Psoas muscle (tissue), 8 donors: Measurements from ENCODE around the gene MGRN1. TPM values are rescaled to one million over a fixed set of nuclear protein-coding genes. Genes with fewer than 3 reads are reported as not detected.

ENCODE experiments used
- ATAC-seq, 4 donors: fragments of 200-7000 bp; cut with Tn5 transposase; one replicate each; pipeline ENCODE4 v1.9.1; 2020; ENCODE audit warnings: moderate library complexity in 3 of 4, mild to moderate bottlenecking in 2 of 4
- DNase-seq, 2 donors: peaks; one replicate each; pipeline ENCODE4 v3.0.0-alpha.2; 2020
- H3K27ac ChIP-seq: fragments of 200-600 bp; one replicate; pipeline ENCODE4 v1.8.0; 2022
- H3K27me3 ChIP-seq, 3 donors: fragments of 200-600 bp in 1 of 3; one replicate each; pipeline versions ENCODE4 v1.6.1 to v1.8.0; 2013 to 2022; ENCODE audit warnings: low read length in 2 of 3, mild to moderate bottlenecking in 2 of 3, moderate library complexity in 1 of 3; ENCODE audit not compliant: insufficient read depth in 3 of 3
- H3K36me3 ChIP-seq, 2 donors: fragments of 200-600 bp in 1 of 2; one replicate each; pipeline versions ENCODE4 v1.6.1 to v1.8.0; 2013 to 2022; ENCODE audit warnings: low read depth in 1 of 2, mild to moderate bottlenecking in 1 of 2, moderate library complexity in 1 of 2; ENCODE audit not compliant: insufficient read depth in 1 of 2
- H3K4me1 ChIP-seq: fragments of 200-600 bp; one replicate; pipeline ENCODE4 v1.8.0; 2022
- H3K4me3 ChIP-seq: fragments of 200-600 bp; one replicate; pipeline ENCODE4 v1.8.0; 2022; ENCODE audit warnings: mild to moderate bottlenecking
- H3K9me3 ChIP-seq: fragments of 200-600 bp; one replicate; pipeline ENCODE4 v1.8.0; 2022
- WGBS, 3 donors: extraction: QIAGEN DNeasy Blood & Tissue Kit; methylation state at CpG; one replicate each; pipeline versions ENCODE4 v1.1.6 to v1.1.7; 2013; 5-methylcytosine and 5-hydroxymethylcytosine counted together
- intact Hi-C, 2 donors: fragments of 100-400 bp; cut with DNase I; formaldehyde crosslinking; loops; one replicate each; pipeline versions ENCODE4 v1.11.0 to v1.14.2; 2022
- polyA plus RNA-seq, 3 donors: library from polyadenylated mRNA; stranded (reverse); fragments of 200-250 nt; gene quantifications; one replicate each; pipeline ENCODE4 v1.2.3, GENCODE V29; 2013
- total RNA-seq, 4 donors: library from RNA; stranded (reverse); fragmentation: NEBNext Ultra II Directional in 2 of 4; extraction: Animal tissue kit (Norgen Biotek cat#: 25700) in 2 of 4; gene quantifications; one replicate each; pipeline versions ENCODE4 v1.2.1 to v1.2.4, GENCODE V29; 2021 to 2023
- TF ChIP-seq, protein P1 (sequence below): fragments of 200-600 bp; IDR thresholded peaks from one replicate; pipeline ENCODE4 v1.8.0; 2022; ENCODE audit warnings: antibody characterized with exemption
- donor health status: healthy with polysubstance abuse.
- donor health status: DM: no; HTN: no; CAD: no; lungs with moderate emphysema.
- donor health status: Bipolar disorder and iron deficiency.
- donor health status: healthy.
- donor health status: DM: yes; HTN: yes; CAD: no.
- donor health status: DM: no; HTN: no; CAD: no.
- donor health status: DM: no; HTN: no; CAD: no.
- donor health status: DM: yes; HTN: yes; CAD: no.

MGRN1 gene
- total and polyA plus RNA-seq, 7 donors = 20.2 to 63.1 (median 44.2) TPM

DNA sequence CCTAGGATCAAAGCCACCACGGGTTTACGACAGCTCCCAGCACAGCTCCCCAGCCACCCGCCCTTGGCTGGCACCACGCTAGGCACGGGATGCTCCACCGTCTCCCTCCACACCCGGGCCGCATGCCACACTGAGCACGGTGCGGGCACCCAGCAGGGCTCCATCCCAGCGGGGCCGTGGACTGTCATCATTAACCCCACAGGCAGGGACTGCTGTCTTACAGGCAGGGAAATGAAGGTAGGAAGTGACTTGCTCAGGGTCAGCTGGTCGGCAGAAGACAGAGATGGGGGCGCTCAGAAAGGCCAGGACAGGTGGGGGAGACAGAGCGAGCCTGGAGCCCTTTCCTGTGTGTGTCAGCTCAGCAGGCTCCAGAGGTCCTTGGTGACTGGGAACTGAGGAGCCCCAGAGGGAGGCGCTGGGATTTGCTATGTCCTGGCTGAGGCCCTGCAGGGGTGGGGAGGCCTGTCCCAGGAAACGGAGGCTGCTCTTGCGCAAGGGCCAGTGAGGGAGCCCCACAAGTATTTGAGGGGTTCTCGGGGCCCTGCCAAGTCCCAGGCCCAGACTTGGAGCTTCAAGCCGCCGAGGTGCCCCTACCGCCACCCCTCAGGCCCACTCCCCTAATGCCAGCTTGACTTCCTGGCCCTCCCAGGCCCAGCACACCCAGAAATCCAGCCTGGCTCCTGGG is 13.1 kb upstream of the MGRN1 start:
- no peak for ATAC-seq
- Histone ChIP-seq H3K4me1 (peaks cover 25% of the 10 kb centered on the region), H3K27me3 (no peaks in the 10 kb centered on the region), H3K9me3 (no peaks in the 10 kb centered on the region), H3K4me3 (no peak overlapping the region), H3K27ac (no peak overlapping the region), H3K36me3 (peaks cover 0 to 29% of the 10 kb centered on the region in 2 donors)
- intact Hi-C loops = no loop called here
- DNase-seq = no peak
- WGBS, 3 donors = 81 to 88% (median 81%) methylated on average over 22 of the region's 22 CpGs
- TF ChIP-seq, protein P1, sequence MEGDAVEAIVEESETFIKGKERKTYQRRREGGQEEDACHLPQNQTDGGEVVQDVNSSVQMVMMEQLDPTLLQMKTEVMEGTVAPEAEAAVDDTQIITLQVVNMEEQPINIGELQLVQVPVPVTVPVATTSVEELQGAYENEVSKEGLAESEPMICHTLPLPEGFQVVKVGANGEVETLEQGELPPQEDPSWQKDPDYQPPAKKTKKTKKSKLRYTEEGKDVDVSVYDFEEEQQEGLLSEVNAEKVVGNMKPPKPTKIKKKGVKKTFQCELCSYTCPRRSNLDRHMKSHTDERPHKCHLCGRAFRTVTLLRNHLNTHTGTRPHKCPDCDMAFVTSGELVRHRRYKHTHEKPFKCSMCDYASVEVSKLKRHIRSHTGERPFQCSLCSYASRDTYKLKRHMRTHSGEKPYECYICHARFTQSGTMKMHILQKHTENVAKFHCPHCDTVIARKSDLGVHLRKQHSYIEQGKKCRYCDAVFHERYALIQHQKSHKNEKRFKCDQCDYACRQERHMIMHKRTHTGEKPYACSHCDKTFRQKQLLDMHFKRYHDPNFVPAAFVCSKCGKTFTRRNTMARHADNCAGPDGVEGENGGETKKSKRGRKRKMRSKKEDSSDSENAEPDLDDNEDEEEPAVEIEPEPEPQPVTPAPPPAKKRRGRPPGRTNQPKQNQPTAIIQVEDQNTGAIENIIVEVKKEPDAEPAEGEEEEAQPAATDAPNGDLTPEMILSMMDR = no peak

DNA sequence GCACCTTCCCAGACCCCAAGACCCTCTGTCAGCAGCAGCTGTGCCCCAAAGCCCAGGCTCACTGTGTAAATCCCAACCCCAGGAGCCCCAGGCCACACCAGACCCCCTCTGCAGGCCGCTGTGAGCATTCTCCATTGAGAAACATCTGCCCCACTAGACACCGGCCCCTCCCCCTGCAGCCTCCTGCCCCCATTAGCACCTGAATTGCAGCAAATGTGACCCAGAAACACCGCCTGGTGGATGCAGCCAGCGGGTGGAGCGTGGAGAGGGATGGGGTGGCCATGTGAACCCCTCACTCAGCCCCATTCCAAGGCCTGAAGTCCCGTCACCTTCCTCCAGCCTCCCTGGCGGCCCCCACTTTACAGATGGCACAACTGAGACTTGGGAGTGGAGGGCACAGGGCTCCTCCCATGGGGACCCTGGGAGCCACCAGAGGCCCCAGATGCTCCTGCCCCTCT is 12.1 kb upstream of the MGRN1 start:
- Histone ChIP-seq H3K27ac (no peak overlapping the region), H3K36me3 (peaks cover 0 to 22% of the 10 kb centered on the region in 2 donors), H3K4me1 (peaks cover 33% of the 10 kb centered on the region), H3K9me3 (no peaks in the 10 kb centered on the region), H3K4me3 (peak overlapping the region; percentile 80), H3K27me3 (no peaks in the 10 kb centered on the region)
- DNase-seq (no peak), ATAC-seq (no peak)
- WGBS, 3 donors = 91 to 96% (median 91%) methylated on average over 7 of the region's 7 CpGs
- TF ChIP-seq, protein P1 = no peak
- intact Hi-C loops = no loop called here

DNA sequence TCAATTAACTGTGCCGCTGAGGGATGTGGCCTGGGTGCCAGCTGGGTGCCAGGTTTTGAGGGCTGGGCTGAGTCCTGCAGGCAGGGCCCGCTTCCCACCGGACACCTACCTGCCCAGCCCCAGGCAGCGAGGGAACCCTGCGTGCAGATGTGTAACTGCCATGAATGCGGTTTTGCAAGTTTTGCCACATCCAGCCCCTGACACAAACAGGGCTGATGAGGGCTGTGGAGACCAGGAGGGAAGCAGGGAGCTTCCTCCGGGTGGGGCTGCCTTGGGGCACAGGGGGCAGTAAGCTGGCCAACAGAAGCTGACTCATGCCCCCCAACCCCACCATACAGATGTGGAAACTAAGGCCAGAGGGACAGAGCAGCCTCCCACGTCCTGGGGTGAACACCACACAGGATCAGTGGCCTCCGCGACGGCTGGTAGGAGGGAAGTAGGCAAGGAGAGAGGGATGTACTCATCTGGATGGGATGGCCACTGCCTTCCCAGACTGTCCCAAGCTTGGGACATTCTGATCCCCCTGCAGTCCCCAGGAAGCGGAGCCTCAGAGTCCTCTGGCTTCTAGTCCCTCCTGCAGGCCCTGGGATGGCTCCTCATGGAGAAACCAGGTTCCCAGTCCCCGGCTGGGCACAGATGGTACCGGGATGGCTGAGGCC is 11.5 kb upstream of the MGRN1 start:
- no peak for ATAC-seq
- intact Hi-C loops = no loop called here
- DNase-seq = no peak
- Histone ChIP-seq H3K27me3 (no peaks in the 10 kb centered on the region), H3K9me3 (no peaks in the 10 kb centered on the region), H3K4me1 (peaks cover 38% of the 10 kb centered on the region), H3K4me3 (peak overlapping the region; percentile 80), H3K27ac (peak overlapping the region; percentile 97), H3K36me3 (peaks cover 0 to 17% of the 10 kb centered on the region in 2 donors)
- TF ChIP-seq, protein P1 = no peak
- WGBS, 3 donors = 49 to 59% (median 54%) methylated on average over 12 to 14 of the region's 14 CpGs

DNA sequence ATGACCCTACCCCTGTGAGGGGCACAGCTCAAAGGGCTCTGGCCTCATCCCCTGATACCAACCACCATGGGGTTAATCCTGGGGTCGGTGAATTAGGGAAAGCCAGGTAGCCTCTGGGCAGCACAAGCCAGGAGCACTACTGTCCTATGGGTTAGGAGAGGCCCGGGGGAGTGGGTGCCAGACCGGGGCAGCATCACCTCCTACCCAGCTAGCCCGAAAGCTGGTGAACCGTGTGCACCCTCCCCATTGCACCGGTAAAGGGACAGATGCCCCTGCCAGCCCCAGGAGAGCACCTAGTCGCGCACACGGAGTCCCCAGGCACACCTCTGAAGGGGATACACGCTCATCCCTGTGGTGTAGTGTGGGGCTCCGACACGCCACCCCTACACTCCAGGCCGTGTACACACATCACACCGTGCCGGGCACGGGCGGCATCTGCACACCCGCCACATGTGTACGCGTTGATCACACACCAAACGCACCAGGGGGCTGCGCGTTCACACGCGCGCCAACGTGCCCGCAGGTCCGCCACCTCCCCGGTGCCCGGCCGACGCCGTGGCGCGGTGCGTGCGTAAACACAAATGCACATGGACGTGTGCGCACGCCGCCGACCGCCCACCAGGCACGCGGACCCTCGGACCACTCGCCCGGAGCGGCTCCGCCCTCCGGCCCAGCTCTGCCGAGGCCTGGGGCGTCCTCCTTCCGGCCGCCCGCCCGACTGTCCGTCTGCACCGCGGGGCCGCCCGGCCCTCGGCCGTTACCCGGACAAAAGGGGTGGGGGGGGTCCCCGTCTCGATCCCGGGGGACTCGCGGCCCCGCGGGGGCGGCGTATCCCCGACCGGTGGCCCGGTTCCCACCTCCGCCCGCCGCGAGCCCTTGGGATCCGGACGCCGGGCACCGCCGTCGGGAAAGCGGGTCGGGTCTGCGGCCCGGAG is 10.7 kb upstream of the MGRN1 start:
- intact Hi-C loops = no loop called here
- DNase-seq = peak; percentile 49 to 70
- H3K4me1 ChIP-seq = peaks cover 45% of the 10 kb centered on the region

More for the DNA sequence above, 10.7 kb upstream of the MGRN1 start:
- TF ChIP-seq, protein P1 = no peak
- no peaks in the 10 kb centered on the region for H3K9me3 ChIP-seq
- no peak for ATAC-seq
- H3K27ac ChIP-seq = peak overlapping the region; percentile 97
- 1% methylated on average over 49 to 92 of the region's 92 CpGs for WGBS, 3 donors
- peaks cover 0 to 9% of the 10 kb centered on the region in 2 donors for H3K36me3 ChIP-seq
- H3K4me3 ChIP-seq = peak overlapping the region; percentile 80
- no peaks in the 10 kb centered on the region for H3K27me3 ChIP-seq
